Prostate gland (tissue), 2 donors: Measurements from ENCODE around the gene PRKAG2.

Experiments
- CTCF ChIP-seq, 4 experiments: fragments of 200-600 bp in 2 of 4; fragments of 450-650 bp in 2 of 4; sonication (generic) in 2 of 4; IDR thresholded peaks; 1 replicate in 3 of 4; 2 replicates in 1 of 4; pipeline ENCODE4 v1.5.1; 2016 to 2019; ENCODE audit warnings: antibody characterized with exemption in 4 of 4, mild to moderate bottlenecking in 2 of 4, moderate library complexity in 2 of 4
- POLR2AphosphoS5 ChIP-seq: sonication (generic); formaldehyde crosslinking; IDR thresholded peaks from one replicate; pipeline ENCODE4 v1.6.1; 2017; ENCODE audit warnings: antibody characterized with exemption

DNA sequence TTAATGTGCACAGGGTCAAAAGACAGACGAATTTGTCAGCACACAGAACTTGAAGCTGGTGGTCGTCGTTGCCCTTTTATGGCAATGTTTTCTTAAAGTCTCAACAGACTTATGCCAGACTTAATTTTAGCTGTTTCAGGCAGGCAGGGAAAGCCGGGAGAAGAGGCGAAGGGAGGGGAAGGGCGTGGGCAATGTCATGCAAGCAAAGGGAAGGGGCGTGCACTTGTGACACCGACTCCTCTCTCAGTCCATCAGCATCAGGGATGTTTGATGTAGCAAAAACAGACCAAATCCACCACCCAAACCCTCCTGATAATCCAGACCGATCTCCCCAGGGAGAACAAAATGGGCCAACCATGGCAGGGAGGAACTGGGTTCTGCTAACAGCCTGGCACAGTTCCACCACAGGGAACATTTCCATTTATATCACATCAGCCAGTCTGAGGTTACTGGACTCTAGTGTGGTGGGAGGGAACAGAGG lies 239.1 kb downstream of the PRKAG2 start:
- TF ChIP-seq CTCF (IDR thresholded peaks at IDR 0.05): no peak
- peak; percentile 8 for TF ChIP-seq POLR2AphosphoS5
